Activated gamma-delta T cell treated with anti-CD3 and anti-CD28 coated beads, Interleukin-2, amount 50 U/mL, for 16 hours (primary cell): ENCODE data around the gene IRAK3.
"Not testable (repeated sequence)": the region's sequence is repeated elsewhere in the genome, so short reads cannot be mapped to it uniquely, and the experiment has no call there.

Experiments
- DNase-seq: peaks from one replicate; pipeline ENCODE4 v3.0.0-alpha.2; 2020; ENCODE audit warnings: low read depth

IRAK3 gene

GRCh38 chr12:66174391-66175325, 14.4 kb upstream of the IRAK3 start:
- not testable (repeated sequence) for DNase-seq

GRCh38 chr12:66176105-66176900, 12.7 kb upstream of the IRAK3 start:
- no peak for DNase-seq

GRCh38 chr12:66182956-66183355, 6.1 kb upstream of the IRAK3 start:
- no peak for DNase-seq

GRCh38 chr12:66184822-66185221, 4.2 kb upstream of the IRAK3 start:
- not testable (repeated sequence) for DNase-seq

DNA sequence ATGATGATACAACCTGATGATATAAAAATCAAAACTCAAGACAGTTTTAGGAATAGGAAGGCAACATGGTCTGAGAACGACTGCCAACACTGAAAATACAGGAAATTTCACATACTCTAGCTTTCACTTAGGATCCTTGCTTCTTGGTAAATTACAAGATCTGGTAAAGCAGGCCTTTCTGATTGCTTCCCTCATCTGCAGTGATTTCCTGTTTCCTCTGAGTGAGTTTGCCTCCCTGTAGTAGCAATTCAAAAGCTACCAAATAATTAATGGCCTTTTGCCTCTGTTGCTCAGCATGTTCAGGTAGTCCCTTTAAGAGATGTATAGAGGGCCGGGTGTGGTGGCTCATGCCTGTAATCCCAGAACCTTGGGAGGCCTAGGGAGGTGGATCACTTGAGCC, 2.0 kb upstream of the IRAK3 start:
- DNase-seq, result no peak

DNA sequence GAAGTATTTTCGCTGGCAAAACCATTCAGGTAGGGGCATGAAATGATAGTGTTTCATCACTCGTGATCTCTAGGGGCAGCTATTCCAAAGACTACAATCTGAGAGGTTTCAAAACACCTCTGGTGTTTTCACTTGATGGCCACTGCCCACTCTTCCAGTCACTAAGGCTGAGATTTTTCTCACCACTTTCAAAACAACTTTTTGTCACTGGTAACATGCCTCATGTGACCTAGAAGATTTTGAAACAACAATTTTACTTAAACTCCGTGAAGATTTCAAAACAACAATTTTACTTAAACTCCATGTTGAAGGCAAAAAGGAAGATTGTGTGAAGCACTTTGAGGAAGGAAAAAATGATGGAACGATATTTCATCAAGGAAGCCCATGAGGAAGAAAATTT, 1.2 kb upstream of the IRAK3 start:
- no peak for DNase-seq

DNA sequence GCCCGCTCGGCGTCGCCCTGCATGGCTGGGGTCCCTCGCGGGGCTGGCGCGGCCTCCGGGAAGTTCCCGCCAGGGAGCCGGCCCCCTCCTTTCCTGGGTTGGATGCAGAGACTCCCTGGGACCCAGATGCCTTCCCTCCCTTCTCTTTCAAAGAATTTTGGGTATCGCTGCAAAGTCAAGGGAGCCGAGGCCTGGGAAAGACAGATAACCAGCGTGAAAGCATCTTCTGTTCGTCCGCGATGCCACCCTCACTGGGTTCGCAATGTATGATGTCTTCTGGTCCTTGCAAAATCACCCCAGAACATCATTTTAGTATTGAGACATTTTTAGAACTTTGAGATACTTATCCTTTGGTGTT, 451 bp downstream of the IRAK3 start:
- no peak for DNase-seq

GRCh38 chr12:66189889-66190288, 875 bp downstream of the IRAK3 start:
- no peak for DNase-seq

- DNase-seq, result no peak
Observed at GRCh38 chr12:66190519-66191370, 1.7 kb downstream of the IRAK3 start.

- DNase-seq, result no peak
Observed at GRCh38 chr12:66191547-66192126, 2.6 kb downstream of the IRAK3 start.

DNA sequence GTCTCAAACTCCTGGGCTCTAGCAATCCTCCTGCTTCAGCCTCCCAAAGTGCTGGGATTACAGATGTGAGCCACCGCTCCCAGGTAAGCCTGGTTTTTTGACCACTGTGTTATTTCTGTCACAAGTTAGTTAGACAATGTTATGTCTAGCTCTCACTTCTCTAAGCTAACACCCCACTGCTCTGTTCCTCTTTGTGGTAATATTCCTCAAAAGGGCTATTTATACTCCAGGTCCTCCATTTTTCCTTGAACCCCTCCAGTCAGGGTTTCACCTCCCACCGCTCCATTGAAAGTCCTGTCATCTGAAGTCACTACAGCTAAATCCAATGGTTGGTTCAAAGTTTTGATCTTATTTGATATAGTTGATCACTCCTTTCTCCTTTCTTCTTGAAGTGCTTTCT, 5.1 kb downstream of the IRAK3 start:
- DNase-seq, result no peak

DNA sequence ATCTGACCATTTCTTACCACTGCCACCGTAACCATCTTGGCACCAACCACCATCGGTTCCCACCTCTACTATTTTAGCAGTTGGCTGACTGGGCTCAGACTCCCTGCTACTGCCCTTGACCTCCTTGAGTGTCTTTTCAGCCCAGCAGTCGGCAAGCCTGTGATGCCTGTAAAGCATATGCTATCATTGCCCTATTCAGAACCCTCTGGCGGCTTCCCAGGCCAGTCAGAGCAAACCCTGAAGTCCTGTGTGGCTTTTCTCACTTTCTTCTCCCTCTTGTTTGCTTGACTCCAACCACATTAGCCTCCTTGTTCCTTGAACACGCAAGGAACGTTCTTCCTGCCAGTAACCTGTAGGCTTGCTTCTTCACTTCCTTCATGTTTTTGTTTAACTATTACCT, 6.2 kb downstream of the IRAK3 start:
- no peak for DNase-seq

GRCh38 chr12:66196806-66197205, 7.8 kb downstream of the IRAK3 start:
- DNase-seq, result no peak

DNA sequence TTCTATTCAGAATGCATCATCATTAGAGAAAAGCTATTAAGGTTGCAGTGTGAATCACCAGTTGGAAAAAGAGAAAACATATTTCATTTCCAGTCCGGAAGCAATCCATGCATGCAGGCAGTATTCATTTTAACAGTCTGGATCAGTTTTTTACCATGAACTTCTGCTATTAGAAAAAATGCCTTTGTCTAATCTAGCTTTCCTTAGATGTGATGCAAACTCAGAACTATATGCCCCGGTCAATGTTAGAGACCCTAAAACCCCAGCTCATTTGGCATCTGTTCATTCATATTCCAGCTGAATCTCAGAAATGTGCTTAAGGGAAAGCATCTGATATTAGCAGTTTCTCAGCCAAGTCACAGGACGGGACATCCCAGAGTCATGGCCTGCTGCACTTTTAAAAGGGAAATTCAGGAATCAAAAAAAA, 8.5 kb downstream of the IRAK3 start:
- no peak for DNase-seq

DNA sequence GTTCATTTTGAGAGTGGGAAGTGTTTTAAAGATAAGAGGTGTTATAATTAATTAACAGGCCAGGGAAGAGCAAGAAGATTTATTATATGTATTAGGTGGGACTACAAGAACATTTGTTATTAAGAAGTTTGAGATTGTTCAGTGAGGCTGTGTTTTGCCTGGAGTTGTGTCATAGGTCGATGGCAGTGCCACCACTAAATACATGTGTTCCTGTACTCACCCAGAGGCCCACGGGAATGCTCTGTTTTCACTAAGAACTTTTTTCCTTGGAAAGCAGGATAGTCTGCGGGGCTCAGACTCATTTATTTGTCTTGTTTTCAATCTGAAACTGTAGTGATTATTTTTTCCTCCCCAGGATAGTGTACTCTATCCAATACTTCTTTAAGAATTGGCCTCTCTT, 10.1 kb downstream of the IRAK3 start:
- DNase-seq, result no peak

- no peak for DNase-seq
Observed at GRCh38 chr12:66199831-66200509, 11.0 kb downstream of the IRAK3 start.

DNA sequence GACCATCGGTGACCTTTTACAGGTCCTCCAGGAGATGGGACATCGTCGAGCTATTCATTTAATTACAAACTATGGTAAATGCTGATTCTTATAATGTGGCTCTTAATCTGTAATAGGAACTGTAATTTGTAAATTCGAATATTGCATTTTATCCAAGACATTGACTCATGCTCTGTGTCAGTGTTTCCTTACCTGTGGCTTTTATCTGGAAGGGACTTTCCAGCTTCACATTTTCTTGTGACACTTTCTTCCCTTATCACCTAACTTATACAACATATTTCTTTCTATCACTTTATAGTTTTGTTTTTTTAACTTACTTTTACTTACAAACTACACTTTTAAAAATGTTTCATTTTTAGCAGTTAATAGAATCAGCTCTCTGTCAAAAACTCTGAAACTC, 14.8 kb downstream of the IRAK3 start:
- DNase-seq, result no peak

DNA sequence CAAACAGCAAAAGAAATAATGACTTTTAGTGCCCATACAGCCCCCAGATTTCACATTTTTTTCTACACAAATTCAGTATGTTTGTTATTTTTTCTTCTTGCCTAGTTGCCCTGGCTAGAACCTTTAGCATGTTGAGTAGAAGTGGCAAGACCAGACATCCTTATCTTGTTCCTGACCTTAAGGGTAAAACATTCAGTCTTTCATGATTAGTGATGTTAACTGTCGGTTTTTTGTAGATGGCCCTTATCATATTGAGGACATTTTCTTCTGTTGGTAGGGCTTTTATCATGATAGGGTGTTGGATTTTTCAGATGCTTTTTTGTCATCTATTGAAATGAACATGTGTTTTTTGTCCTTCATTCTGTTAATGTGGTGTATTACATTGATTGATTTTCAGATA, 17.1 kb downstream of the IRAK3 start:
- no peak for DNase-seq

- DNase-seq, result no peak
Observed at GRCh38 chr12:66210840-66211239, 21.8 kb downstream of the IRAK3 start.

DNA sequence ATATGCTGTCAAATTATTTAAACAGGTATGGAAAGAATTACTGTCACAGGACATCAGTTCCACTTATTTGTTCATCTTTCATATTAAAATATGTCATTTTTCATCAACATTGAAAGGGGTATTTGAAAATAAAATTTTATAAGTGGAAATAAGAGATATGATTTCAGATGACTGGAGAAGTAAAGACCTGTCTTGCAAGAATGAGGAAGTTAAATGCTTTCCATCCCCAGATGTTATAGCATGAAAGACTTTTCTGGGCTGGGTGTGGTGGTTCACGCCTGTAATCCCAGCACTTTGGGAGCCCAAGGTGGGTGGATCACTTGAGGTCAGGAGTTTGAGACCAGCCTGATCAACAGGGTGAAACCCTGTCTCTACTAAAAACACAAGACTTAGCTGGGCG, 22.6 kb downstream of the IRAK3 start:
- DNase-seq, result not testable (repeated sequence)

- not testable (repeated sequence) for DNase-seq
Observed at GRCh38 chr12:66213011-66213410, 24.0 kb downstream of the IRAK3 start.
